HK-2 (cell line): ENCODE data around the gene MAML3.

Experiments
- DNase-seq: peaks from one replicate; pipeline ENCODE4 v3.0.0-alpha.2; 2018; ENCODE audit not compliant: unreplicated experiment

Gene MAML3

DNA sequence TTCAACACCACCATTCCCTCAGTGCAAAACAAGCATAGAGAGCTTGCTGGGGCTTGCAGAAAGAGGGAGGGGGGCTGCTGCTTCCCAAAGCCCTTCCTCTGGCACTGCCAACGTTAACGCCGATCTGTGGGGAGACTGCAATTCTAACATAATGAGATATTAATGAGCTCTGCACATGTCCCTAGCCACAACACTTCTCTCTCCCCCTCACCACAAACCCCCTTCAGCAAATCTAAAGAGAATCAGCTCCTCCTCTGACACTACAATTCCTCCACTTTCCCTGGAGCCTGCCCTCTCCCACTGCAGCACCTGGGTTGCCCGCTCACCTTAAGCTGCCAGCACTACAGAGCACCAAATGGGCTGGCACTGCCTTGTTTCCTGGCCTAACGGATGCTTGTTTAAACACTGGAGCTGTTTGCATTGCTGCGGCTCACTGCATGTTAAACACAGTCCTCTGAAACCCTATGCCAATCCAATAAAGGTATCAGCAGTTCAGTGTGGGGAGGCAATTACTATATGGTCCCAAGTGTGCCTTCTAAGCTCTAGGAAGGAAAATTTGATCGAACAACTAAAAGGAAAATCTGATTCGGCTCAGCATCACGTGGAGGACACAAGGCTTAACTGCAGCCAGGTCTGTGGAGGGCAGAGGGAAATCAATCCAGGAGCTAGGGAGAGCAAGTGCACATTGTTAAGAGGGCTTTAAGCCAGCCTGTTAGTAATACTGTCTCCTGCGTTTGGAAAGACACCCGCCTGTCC is 232.4 kb downstream of the MAML3 start:
- DNase-seq: no peak

DNA sequence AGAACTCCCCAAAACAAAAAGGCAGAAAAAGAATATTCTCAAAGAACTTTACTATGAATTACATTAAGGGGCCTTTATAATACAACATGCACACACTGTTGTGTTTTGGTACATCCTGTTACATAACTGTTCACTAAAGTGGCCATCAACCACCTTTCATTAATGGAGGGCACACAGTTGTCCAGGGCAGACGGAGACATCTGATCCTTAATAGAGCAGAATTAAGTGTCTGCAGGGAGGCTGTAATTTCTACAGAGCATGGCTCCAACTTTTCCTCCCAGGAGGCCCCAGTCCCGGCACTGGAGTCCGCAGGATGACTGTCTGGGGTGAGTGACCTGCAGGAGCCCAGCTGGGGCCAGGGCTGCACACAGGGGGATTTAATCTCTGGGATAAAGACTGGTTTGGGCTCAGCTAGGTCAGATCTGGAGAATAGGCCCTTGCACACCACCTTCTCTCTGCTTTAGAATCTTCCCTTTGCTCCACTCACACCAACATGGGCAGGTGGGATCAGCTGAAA is 233.4 kb downstream of the MAML3 start:
- DNase-seq: no peak

DNA sequence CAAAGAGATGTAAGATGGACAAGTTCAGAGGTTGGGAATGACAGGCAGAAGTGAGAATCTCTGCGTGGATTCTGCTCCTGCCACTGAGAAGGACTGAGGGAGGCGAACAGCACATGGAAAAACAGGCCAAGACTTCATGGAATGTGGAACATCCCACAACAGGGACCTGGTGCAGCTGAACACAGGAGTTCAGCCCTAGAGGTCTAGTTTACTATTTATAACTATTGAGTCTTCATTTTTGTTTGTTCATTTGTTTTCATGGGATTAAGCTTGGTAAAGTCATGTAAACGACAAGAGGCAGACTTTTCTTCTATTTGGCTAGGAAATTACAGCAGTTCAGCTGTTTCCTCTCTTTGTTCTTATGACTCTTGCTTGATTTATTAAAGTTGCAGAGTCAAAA is 234.5 kb downstream of the MAML3 start:
- no peak for DNase-seq

DNA sequence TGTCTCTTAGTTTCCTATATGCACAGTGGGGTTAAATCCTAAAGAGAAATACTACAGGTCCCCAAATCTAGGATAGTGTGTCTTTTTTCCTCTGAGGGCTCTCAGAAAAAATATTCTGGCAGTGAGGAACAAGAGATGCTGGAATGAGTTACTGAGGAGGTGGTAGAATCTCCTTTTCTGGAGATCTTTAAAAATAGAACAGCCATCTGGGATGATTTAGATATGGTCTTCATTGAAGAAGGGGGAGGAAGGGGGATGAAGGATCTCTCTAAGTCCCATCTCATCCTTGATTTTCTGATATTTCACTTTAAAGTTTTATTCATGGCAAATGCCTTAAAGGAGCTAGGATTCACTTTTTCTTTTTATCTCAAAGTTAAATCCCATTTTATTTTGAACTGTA is 235.0 kb downstream of the MAML3 start:
- no peak for DNase-seq

GRCh38 chr4:139918591-139918990 is 235.4 kb downstream of the MAML3 start:
- DNase-seq: no peak

DNA sequence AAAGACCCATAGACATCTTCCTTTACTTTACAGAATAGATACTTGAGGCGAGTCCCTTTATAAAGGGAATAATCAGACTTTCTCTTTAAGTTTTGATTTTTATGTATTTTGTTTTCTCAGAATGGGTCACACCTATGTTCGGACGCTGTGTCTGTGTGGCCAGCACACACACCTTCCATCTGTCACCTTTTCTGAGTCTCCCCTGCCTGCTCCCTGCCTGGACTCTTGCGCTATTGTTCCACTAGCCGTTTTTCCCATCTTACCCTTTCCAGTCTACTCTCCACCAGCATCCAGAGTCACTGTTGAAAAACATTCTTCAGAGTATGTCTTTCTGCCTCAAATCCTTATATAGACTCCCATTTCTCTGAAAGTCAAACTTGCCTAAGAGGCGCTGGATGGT is 236.1 kb downstream of the MAML3 start:
- DNase-seq: no peak

GRCh38 chr4:139916041-139916440 is 237.9 kb downstream of the MAML3 start:
- DNase-seq: no peak

DNA sequence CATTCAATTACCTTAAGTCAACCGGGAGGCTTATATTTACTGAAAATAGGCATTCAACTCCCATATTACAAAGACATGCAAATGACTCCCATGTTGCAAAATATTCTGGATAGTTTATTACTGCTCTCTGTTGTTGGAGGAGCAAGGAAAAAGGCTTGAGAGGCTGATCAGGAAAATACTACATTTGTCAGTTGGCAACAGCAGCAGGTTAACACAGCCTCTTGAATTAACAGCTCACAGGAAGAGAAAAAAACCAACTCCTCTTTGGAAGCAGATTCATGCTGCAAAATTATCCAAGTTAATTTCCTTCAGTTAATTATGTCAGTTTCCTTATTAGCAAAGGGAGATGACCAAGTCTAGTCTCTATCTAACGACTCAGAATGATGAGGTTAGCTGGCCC is 238.9 kb downstream of the MAML3 start:
- no peak for DNase-seq

GRCh38 chr4:139913995-139914598 is 239.9 kb downstream of the MAML3 start:
- no peak for DNase-seq

DNA sequence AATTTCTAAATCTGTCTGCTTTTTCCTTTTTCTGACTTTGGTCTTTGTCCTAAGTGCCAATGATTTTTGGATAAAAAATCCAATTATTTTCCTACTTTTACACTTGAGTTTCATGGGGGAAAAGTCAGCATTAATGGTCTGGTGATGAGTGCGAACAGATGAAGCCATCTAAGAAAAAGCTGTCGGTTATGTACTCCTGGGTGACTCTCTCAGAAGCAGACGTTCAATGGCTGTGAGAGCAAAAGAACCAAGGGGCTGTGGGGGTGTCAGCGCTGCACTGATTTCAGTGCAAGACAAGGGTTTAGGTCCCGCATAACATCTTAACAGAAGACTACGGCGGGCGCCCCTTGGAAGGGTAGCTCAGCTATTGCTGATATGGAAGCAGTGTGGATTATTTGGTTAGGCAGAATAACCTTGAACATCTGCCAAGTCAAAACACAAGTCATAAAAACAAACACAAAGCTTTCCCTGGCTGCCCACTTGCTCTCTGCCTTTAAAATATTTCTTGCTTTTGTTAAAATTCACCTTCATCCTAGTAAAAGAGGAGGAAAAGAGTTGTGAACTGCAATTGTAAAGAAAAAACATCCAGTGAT is 240.5 kb downstream of the MAML3 start:
- DNase-seq: no peak

GRCh38 chr4:139912445-139912844 is 241.5 kb downstream of the MAML3 start:
- no peak for DNase-seq

DNA sequence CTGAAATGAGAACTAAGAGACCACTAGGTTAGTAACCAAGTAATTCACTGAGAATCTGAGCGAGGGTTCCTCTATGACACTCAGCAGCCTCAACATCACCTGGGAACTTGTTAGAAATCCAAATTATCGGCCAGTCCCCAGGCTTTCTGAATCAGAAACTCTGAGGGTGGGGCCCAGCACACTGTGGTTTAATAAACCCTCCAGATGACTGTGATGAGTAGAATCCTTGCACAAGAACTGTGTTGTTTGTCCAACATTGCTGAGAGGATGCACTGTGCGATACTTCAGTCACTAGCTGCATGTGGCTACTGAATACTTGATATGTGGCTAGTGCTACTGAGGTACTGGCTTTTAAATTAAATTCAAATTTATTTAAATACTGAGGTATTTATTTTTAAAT is 243.9 kb downstream of the MAML3 start:
- DNase-seq: no peak

DNA sequence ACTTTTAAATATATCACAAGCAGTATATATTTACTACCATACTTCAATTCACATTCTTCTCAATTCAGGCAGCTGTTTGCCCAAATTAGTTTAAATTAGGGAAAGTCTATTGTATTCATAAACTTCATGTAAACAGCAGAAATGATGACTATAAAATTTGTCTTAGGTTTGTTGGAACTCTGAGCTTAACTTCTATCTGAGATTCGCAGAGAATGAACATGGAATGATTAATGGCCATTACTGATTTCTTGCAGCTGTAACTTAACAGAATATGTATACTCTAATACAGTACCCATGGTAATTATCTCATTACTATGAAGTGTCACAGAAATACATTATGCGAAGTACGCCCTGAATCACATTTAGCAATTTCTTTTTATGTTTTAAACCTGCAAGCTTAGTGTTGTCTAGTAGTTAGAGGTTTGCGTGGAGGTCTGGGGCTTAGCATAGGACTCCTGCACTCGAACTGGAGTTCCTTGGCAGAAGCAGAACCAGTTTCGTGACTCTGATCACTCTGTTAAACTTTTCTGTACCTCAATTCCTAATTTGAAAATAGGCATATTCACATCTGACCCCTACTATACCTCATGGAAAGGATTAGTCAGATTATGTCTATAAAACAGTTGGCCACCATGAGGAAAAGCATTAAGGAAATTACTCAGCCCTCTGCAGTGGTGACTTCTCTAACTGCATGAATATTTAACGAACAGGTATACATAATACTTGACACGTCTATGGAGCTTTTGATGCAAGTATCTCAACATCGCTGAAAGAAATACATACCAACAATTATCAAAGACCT is 245.1 kb downstream of the MAML3 start:
- no peak for DNase-seq

DNA sequence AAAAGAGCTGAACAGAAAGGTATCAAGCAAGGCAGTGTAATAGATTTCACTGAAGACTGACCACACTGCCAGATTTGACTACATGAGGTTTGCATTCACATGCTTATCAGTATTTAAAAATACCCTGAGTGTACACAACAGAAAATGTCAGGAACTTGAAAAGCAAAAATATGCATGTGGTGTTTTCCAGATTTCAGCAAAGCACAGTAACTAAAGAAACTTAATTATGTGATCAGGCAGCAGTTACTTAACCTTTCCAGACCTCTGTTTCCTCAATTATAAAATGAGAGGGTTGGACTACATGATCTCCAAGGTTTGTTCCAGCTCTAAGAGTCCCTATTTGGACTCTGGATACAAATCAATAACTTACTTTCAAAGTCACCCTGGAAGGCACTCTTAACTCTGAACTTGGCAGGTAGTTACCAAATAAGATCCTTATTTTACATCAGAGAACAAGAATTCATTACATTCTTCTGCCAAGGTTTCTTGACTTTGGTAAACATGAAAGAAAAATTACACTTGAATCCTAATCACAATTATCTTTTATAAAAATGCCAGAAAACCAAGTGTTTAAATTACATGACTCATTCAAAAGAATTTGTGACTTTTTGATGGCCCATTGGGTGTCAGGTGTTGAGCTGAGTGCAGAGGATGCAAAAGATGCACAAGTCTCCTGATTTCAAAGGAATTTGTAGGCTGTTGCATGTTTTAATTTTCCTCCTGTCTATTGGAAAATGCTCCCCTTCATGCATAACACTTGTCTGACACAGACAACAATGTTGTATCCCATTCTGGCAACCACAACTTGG is 246.8 kb downstream of the MAML3 start:
- DNase-seq: no peak

- no peak for DNase-seq
Observed at GRCh38 chr4:139905489-139905888, 248.5 kb downstream of the MAML3 start.

- no peak for DNase-seq
Observed at GRCh38 chr4:139904406-139904805, 249.6 kb downstream of the MAML3 start.

- no peak for DNase-seq
Observed at GRCh38 chr4:139903845-139904244, 250.1 kb downstream of the MAML3 start.

DNA sequence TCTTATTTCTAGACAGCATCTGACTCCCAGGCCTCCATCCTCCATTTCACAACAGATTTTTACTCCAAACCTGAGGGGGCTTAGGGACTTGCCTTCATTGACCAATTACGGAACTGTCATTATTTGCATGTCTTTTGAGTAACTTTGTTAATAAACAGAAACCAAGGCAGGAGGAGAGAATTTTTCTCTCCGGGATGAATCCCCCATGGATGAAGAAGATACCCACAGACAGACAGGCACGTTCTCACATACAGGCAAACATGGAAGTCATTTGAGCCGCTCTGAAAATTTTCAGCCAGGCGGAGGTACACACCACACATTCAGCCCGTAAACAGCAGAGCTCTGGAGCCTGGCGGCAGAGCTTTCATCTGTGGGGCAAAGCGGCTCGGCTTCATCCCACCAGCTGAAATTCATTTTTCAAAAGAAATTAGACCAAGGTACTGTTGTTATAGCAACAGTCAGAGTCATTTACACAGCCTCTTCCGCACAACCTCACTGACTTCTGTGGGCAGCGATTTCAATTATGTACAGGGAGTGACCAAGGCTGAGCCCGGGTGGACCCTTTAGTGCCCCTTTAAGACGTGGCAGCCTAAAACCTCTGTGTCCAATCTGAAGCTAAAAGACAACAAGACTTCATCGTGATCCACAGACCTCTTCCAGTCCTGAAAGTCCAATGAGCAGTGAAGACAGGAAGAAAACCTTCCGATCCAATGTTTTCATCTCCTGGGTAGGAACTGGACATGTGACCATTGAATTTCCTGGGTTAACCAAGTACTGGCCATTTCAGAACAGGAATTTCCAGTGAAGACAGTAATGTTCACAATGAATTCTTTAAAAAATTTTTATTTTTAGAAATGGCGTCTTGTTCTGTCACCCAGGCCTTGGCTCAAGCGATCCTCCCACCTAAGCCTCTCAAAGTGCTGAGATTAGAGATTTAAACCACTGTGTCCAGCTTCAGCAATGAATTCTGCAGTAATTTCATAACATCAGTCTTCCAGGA is 251.4 kb downstream of the MAML3 start:
- no peak for DNase-seq

DNA sequence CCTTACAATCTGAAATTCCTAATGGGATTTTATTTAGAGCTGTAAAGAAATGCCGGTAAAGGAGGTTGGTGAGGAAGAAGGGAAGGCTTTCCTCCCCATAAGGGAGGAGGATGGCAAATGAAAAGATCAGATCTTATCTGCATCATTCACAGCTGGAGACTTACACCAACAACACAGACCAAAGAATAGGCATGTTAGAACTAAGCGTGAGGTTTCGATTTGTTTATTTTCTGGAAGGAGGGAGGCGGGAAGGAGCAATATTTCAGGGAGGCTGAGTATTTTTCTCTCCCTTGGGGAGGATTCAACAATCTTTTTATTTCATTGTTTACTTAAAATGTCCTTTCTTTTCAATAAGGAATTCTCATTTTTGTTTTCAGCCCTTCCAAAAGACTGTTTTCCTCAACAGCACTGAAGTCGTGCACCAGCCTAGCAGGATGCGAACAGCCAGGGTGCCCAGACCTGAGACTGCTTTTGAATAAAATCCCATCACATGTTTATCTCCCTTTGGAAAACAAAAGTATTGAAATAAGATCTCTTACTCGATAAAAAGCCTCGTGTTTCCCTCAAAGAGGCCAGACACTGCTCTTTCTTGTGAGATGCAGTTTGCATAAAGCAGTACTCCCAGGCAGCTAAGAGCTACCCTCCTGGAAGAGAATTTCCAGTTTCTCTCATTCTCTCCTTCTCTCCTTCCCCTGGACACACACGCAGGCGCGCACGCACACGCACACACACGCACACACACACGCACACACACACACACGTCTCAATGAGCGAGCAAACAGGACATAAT is 252.3 kb downstream of the MAML3 start:
- DNase-seq: no peak
